Activated naive CD8-positive, alpha-beta T cell (primary cell): Measurements from ENCODE around the gene F12.
A peak's percentile ranks its signal among the peaks of the same experiment; 100 is the strongest.
"Not testable (repeated sequence)": the region's sequence is repeated elsewhere in the genome, so short reads cannot be mapped to it uniquely, and the experiment has no call there.

Experiments used
- H3K27ac Mint-ChIP-seq: one replicate; pipeline ENCODE4 v1.8.0; 2021; ENCODE audit warnings: mixed read lengths
- H3K27me3 Mint-ChIP-seq: one replicate; pipeline ENCODE4 v1.8.0; 2021; ENCODE audit warnings: mixed read lengths
- H3K36me3 Mint-ChIP-seq: one replicate; pipeline ENCODE4 v1.8.0; 2021; ENCODE audit warnings: mixed read lengths
- H3K4me1 Mint-ChIP-seq: one replicate; pipeline ENCODE4 v1.8.0; 2021; ENCODE audit warnings: low read depth, mixed read lengths
- H3K4me3 Mint-ChIP-seq: one replicate; pipeline ENCODE4 v1.8.0; 2021; ENCODE audit warnings: mild to moderate bottlenecking, mixed read lengths
- H3K9me3 Mint-ChIP-seq: one replicate; pipeline ENCODE4 v1.8.0; 2021; ENCODE audit warnings: low read depth, mixed read lengths

F12 gene

GRCh38 chr5:177417081-177417480 is 7.7 kb upstream of the F12 start:
- not testable (repeated sequence) for H3K27me3 Mint-ChIP-seq, H3K27ac Mint-ChIP-seq, H3K9me3 Mint-ChIP-seq, H3K36me3 Mint-ChIP-seq, H3K4me3 Mint-ChIP-seq
- peaks cover 18% of the 10 kb centered on the region for H3K4me1 Mint-ChIP-seq

GRCh38 chr5:177414481-177414880 is 5.1 kb upstream of the F12 start:
- no peak overlapping the region for H3K27ac Mint-ChIP-seq
- no peaks in the 10 kb centered on the region for H3K36me3 Mint-ChIP-seq
- no peak overlapping the region for H3K4me3 Mint-ChIP-seq
- peaks cover 25% of the 10 kb centered on the region for H3K4me1 Mint-ChIP-seq
- H3K9me3 Mint-ChIP-seq = no peaks in the 10 kb centered on the region
- no peaks in the 10 kb centered on the region for H3K27me3 Mint-ChIP-seq

- Mint-ChIP-seq H3K27me3 (no peaks in the 10 kb centered on the region), H3K4me1 (peaks cover 25% of the 10 kb centered on the region), H3K27ac (no peak overlapping the region)
Observed at GRCh38 chr5:177412603-177413233, 3.4 kb upstream of the F12 start.

GRCh38 chr5:177410575-177410974 is 1.2 kb upstream of the F12 start:
- Mint-ChIP-seq H3K4me3 (no peak overlapping the region), H3K4me1 (peaks cover 23% of the 10 kb centered on the region), H3K36me3 (no peaks in the 10 kb centered on the region), H3K9me3 (no peaks in the 10 kb centered on the region), H3K27ac (no peak overlapping the region), H3K27me3 (no peaks in the 10 kb centered on the region)

More at GRCh38 chr5:177412603-177413233, 3.4 kb upstream of the F12 start:
- no peaks in the 10 kb centered on the region for H3K9me3 Mint-ChIP-seq
- no peaks in the 10 kb centered on the region for H3K36me3 Mint-ChIP-seq
- no peak overlapping the region for H3K4me3 Mint-ChIP-seq

- H3K4me1 Mint-ChIP-seq = peaks cover 25% of the 10 kb centered on the region
- no peak overlapping the region for H3K27ac Mint-ChIP-seq
- H3K9me3 Mint-ChIP-seq = no peaks in the 10 kb centered on the region
- H3K27me3 Mint-ChIP-seq = no peaks in the 10 kb centered on the region
- no peaks in the 10 kb centered on the region for H3K36me3 Mint-ChIP-seq
- no peak overlapping the region for H3K4me3 Mint-ChIP-seq
Observed at GRCh38 chr5:177405805-177406204, 3.6 kb downstream of the F12 start.

- Mint-ChIP-seq H3K27me3 (no peaks in the 10 kb centered on the region), H3K4me1 (peaks cover 21% of the 10 kb centered on the region), H3K4me3 (peak overlapping the region; percentile 30), H3K36me3 (no peaks in the 10 kb centered on the region), H3K9me3 (no peaks in the 10 kb centered on the region), H3K27ac (no peak overlapping the region)
Observed at GRCh38 chr5:177405312-177405711, 4.1 kb downstream of the F12 start.

GRCh38 chr5:177404641-177405179 is 4.7 kb downstream of the F12 start:
- Mint-ChIP-seq H3K4me3 (peak overlapping the region; percentile 23), H3K27me3 (no peaks in the 10 kb centered on the region), H3K36me3 (no peaks in the 10 kb centered on the region), H3K4me1 (peaks cover 21% of the 10 kb centered on the region), H3K27ac (no peak overlapping the region), H3K9me3 (no peaks in the 10 kb centered on the region)

GRCh38 chr5:177403792-177404640 is 5.3 kb downstream of the F12 start:
- Mint-ChIP-seq H3K4me1 (peaks cover 21% of the 10 kb centered on the region), H3K4me3 (peak overlapping the region; percentile 82), H3K27ac (no peak overlapping the region), H3K36me3 (no peaks in the 10 kb centered on the region), H3K9me3 (no peaks in the 10 kb centered on the region), H3K27me3 (no peaks in the 10 kb centered on the region)

GRCh38 chr5:177403102-177403791 is 6.1 kb downstream of the F12 start:
- Mint-ChIP-seq H3K4me3 (peak overlapping the region; percentile 82), H3K36me3 (no peaks in the 10 kb centered on the region), H3K27ac (no peak overlapping the region), H3K9me3 (no peaks in the 10 kb centered on the region), H3K4me1 (peaks cover 21% of the 10 kb centered on the region), H3K27me3 (no peaks in the 10 kb centered on the region)

- Mint-ChIP-seq H3K4me1 (peaks cover 21% of the 10 kb centered on the region), H3K36me3 (no peaks in the 10 kb centered on the region)
Observed at GRCh38 chr5:177402271-177403043, 6.9 kb downstream of the F12 start.

GRCh38 chr5:177399997-177400868 is 9.1 kb downstream of the F12 start, which contains the start of gene PFN3:
Gene PFN3, minus strand, starts transcription at chr5:177400661. Its CDS starts 85 bp downstream, at chr5:177400576.
- Mint-ChIP-seq H3K9me3 (no peaks in the 10 kb centered on the region), H3K4me3 (no peak within 1 kb of the TSS), H3K4me1 (peaks cover 17% of the 10 kb centered on the region), H3K27me3 (no peaks in the 10 kb centered on the region), H3K27ac (no peak within 1 kb of the TSS), H3K36me3 (no peaks in the 10 kb centered on the region)

More at GRCh38 chr5:177402271-177403043, 6.9 kb downstream of the F12 start:
- Mint-ChIP-seq H3K27ac (no peak overlapping the region), H3K9me3 (no peaks in the 10 kb centered on the region), H3K27me3 (no peaks in the 10 kb centered on the region), H3K4me3 (peak overlapping the region; percentile 82)

GRCh38 chr5:177397875-177398390 is 11.4 kb downstream of the F12 start:
- H3K4me3 Mint-ChIP-seq = no peak overlapping the region
- H3K36me3 Mint-ChIP-seq = no peaks in the 10 kb centered on the region
- H3K9me3 Mint-ChIP-seq = no peaks in the 10 kb centered on the region
- H3K4me1 Mint-ChIP-seq = peaks cover 8% of the 10 kb centered on the region
- H3K27me3 Mint-ChIP-seq = no peaks in the 10 kb centered on the region
- H3K27ac Mint-ChIP-seq = no peak overlapping the region

GRCh38 chr5:177396807-177397206 is 12.6 kb downstream of the F12 start:
- Mint-ChIP-seq H3K27ac (no peak overlapping the region), H3K4me3 (no peak overlapping the region)

More at GRCh38 chr5:177396807-177397206, 12.6 kb downstream of the F12 start:
- Mint-ChIP-seq H3K36me3 (no peaks in the 10 kb centered on the region), H3K27me3 (no peaks in the 10 kb centered on the region), H3K4me1 (no peaks in the 10 kb centered on the region), H3K9me3 (no peaks in the 10 kb centered on the region)
